Activated CD4-positive, alpha-beta T cell treated with anti-CD3 and anti-CD28 coated beads, Interleukin-2, amount 10 ng/mL, durations not matched to agents 24 days and 14 days (primary cell): ENCODE measurements around the gene GPR162. TPM values are rescaled to one million over a fixed set of nuclear protein-coding genes. Genes with fewer than 3 reads are reported as not detected.
"Not testable (repeated sequence)": the region's sequence is repeated elsewhere in the genome, so short reads cannot be mapped to it uniquely, and the experiment has no call there.

Experiments
- DNase-seq: peaks from one replicate; pipeline ENCODE4 v3.0.0; 2022
- H3K27ac Mint-ChIP-seq: one replicate; pipeline ENCODE4 v1.8.0; 2022; ENCODE audit warnings: mild to moderate bottlenecking, mixed read lengths
- H3K27me3 Mint-ChIP-seq: one replicate; pipeline ENCODE4 v1.8.0; 2022; ENCODE audit warnings: mixed read lengths
- H3K36me3 Mint-ChIP-seq: one replicate; pipeline ENCODE4 v1.8.0; 2022; ENCODE audit warnings: low read depth, mild to moderate bottlenecking, mixed read lengths
- H3K4me1 Mint-ChIP-seq: one replicate; pipeline ENCODE4 v1.8.0; 2021; ENCODE audit warnings: mixed read lengths
- H3K4me3 Mint-ChIP-seq: one replicate; pipeline ENCODE4 v1.8.0; 2022; ENCODE audit warnings: mild to moderate bottlenecking, moderate library complexity, mixed read lengths
- H3K9me3 Mint-ChIP-seq: one replicate; pipeline ENCODE4 v1.8.0; 2021; ENCODE audit warnings: mixed read lengths
- intact Hi-C: fragments of 100-400 bp; cut with micrococcal nuclease; formaldehyde crosslinking; loops from one replicate; pipeline ENCODE4 v1.15.1; 2023
- total RNA-seq: library from RNA; stranded (reverse); gene quantifications from 2 replicates; pipeline ENCODE4 v1.2.3, GENCODE V29; 2022

The GPR162 gene
- total RNA-seq, 1 donor from 2014 or later: 0.21 TPM

- no peaks in the 10 kb centered on the region for H3K9me3 Mint-ChIP-seq
- DNase-seq: no peak
- no peaks in the 10 kb centered on the region for H3K27me3 Mint-ChIP-seq
- H3K36me3 Mint-ChIP-seq: peaks cover 43% of the 10 kb centered on the region
- H3K4me1 Mint-ChIP-seq: peaks cover 32% of the 10 kb centered on the region
- intact Hi-C loops: loop anchor here (2.0 to 5.0 kb wide), 3 partner anchors 247 to 361 kb away; partner anchors contain the start of genes CHD4, MRPL51, NCAPD2 and NOP2
- H3K4me3 Mint-ChIP-seq: peak overlapping the region; percentile 89
- H3K27ac Mint-ChIP-seq: peak overlapping the region; percentile 97
Observed at GRCh38 chr12:6853626-6854025, 32.0 kb downstream of the GPR162 start.

GRCh38 chr12:6854036-6854435 lies 32.4 kb downstream of the GPR162 start:
- Mint-ChIP-seq H3K9me3 (no peaks in the 10 kb centered on the region), H3K4me3 (peak overlapping the region; percentile 89), H3K27me3 (no peaks in the 10 kb centered on the region), H3K4me1 (peaks cover 31% of the 10 kb centered on the region), H3K36me3 (peaks cover 45% of the 10 kb centered on the region), H3K27ac (peak overlapping the region; percentile 97)
- no peak for DNase-seq
- intact Hi-C loops: loop anchor here (5.0 kb wide), 2 partner anchors 287 to 362 kb away; partner anchors contain the start of genes MRPL51, NCAPD2 and NOP2

GRCh38 chr12:6855322-6855721 lies 33.7 kb downstream of the GPR162 start:
- Mint-ChIP-seq H3K36me3 (peaks cover 49% of the 10 kb centered on the region), H3K4me1 (peaks cover 18% of the 10 kb centered on the region), H3K4me3 (no peak overlapping the region), H3K27me3 (no peaks in the 10 kb centered on the region), H3K27ac (no peak overlapping the region), H3K9me3 (no peaks in the 10 kb centered on the region)
- DNase-seq: no peak
- intact Hi-C loops: no loop called here

GRCh38 chr12:6858799-6859198 lies 37.2 kb downstream of the GPR162 start:
- intact Hi-C loops: no loop called here
- H3K27ac Mint-ChIP-seq: no peak overlapping the region
- H3K9me3 Mint-ChIP-seq: no peaks in the 10 kb centered on the region
- H3K4me1 Mint-ChIP-seq: peaks cover 4% of the 10 kb centered on the region
- peaks cover 68% of the 10 kb centered on the region for H3K36me3 Mint-ChIP-seq
- H3K4me3 Mint-ChIP-seq: no peak overlapping the region
- H3K27me3 Mint-ChIP-seq: no peaks in the 10 kb centered on the region
- DNase-seq: no peak

GRCh38 chr12:6860116-6860515 lies 38.5 kb downstream of the GPR162 start:
- no peak overlapping the region for H3K27ac Mint-ChIP-seq
- no peak for DNase-seq
- intact Hi-C loops: no loop called here
- no peaks in the 10 kb centered on the region for H3K4me1 Mint-ChIP-seq
- no peak overlapping the region for H3K4me3 Mint-ChIP-seq
- H3K27me3 Mint-ChIP-seq: no peaks in the 10 kb centered on the region
- H3K36me3 Mint-ChIP-seq: peaks cover 72% of the 10 kb centered on the region
- H3K9me3 Mint-ChIP-seq: no peaks in the 10 kb centered on the region

GRCh38 chr12:6860942-6861341 lies 39.3 kb downstream of the GPR162 start:
- Mint-ChIP-seq H3K27me3 (no peaks in the 10 kb centered on the region), H3K9me3 (no peaks in the 10 kb centered on the region), H3K4me3 (no peak overlapping the region), H3K36me3 (peaks cover 73% of the 10 kb centered on the region), H3K27ac (no peak overlapping the region), H3K4me1 (peaks cover 3% of the 10 kb centered on the region)
- intact Hi-C loops: no loop called here
- DNase-seq: no peak

- H3K27ac Mint-ChIP-seq: no peak overlapping the region
- H3K27me3 Mint-ChIP-seq: no peaks in the 10 kb centered on the region
- H3K4me1 Mint-ChIP-seq: peaks cover 4% of the 10 kb centered on the region
- no peaks in the 10 kb centered on the region for H3K9me3 Mint-ChIP-seq
- DNase-seq: no peak
- peaks cover 73% of the 10 kb centered on the region for H3K36me3 Mint-ChIP-seq
- no peak overlapping the region for H3K4me3 Mint-ChIP-seq
- intact Hi-C loops: no loop called here
Observed at GRCh38 chr12:6861391-6861790, 39.8 kb downstream of the GPR162 start.

GRCh38 chr12:6863033-6863432 lies 41.4 kb downstream of the GPR162 start:
- no peak for DNase-seq
- intact Hi-C loops: no loop called here
- no peak overlapping the region for H3K27ac Mint-ChIP-seq
- no peaks in the 10 kb centered on the region for H3K9me3 Mint-ChIP-seq
- no peaks in the 10 kb centered on the region for H3K27me3 Mint-ChIP-seq
- H3K36me3 Mint-ChIP-seq: peaks cover 65% of the 10 kb centered on the region
- H3K4me3 Mint-ChIP-seq: no peak overlapping the region
- H3K4me1 Mint-ChIP-seq: peaks cover 11% of the 10 kb centered on the region

- Mint-ChIP-seq H3K4me1 (peaks cover 15% of the 10 kb centered on the region), H3K27ac (no peak overlapping the region), H3K9me3 (no peaks in the 10 kb centered on the region), H3K36me3 (peaks cover 69% of the 10 kb centered on the region), H3K27me3 (no peaks in the 10 kb centered on the region), H3K4me3 (no peak overlapping the region)
- DNase-seq: no peak
- intact Hi-C loops: no loop called here
Observed at GRCh38 chr12:6863586-6864321, 42.1 kb downstream of the GPR162 start.

- Mint-ChIP-seq H3K36me3 (peaks cover 70% of the 10 kb centered on the region), H3K4me1 (peaks cover 30% of the 10 kb centered on the region)
- intact Hi-C loops, H3K4me3 Mint-ChIP-seq, DNase-seq, H3K27me3 Mint-ChIP-seq, H3K9me3 Mint-ChIP-seq, H3K27ac Mint-ChIP-seq: not testable (repeated sequence)
Observed at GRCh38 chr12:6865307-6865706, 43.7 kb downstream of the GPR162 start.

- peaks cover 41% of the 10 kb centered on the region for H3K4me1 Mint-ChIP-seq
- H3K36me3 Mint-ChIP-seq: peaks cover 71% of the 10 kb centered on the region
- no peak for DNase-seq
- H3K9me3 Mint-ChIP-seq: no peaks in the 10 kb centered on the region
- peak overlapping the region; percentile 29 for H3K27ac Mint-ChIP-seq
- no peaks in the 10 kb centered on the region for H3K27me3 Mint-ChIP-seq
- intact Hi-C loops: no loop called here
- peak overlapping the region; percentile 89 for H3K4me3 Mint-ChIP-seq
Observed at GRCh38 chr12:6866163-6866919, 44.7 kb downstream of the GPR162 start.

- intact Hi-C loops: loop anchor here (1.0 kb wide), 1 partner anchor 15 kb away; the partner anchor contains the start of gene USP5
- peak overlapping the region; percentile 89 for H3K4me3 Mint-ChIP-seq
- H3K36me3 Mint-ChIP-seq: peaks cover 75% of the 10 kb centered on the region
- no peaks in the 10 kb centered on the region for H3K27me3 Mint-ChIP-seq
- H3K9me3 Mint-ChIP-seq: no peaks in the 10 kb centered on the region
- DNase-seq: no peak
- H3K27ac Mint-ChIP-seq: peak overlapping the region; percentile 99
- H3K4me1 Mint-ChIP-seq: peaks cover 46% of the 10 kb centered on the region
Observed at GRCh38 chr12:6866920-6867412, 45.3 kb downstream of the GPR162 start.

GRCh38 chr12:6867413-6868210 lies 46.0 kb downstream of the GPR162 start, which contains the start of gene TPI1:
Gene TPI1, plus strand, starts transcription at chr12:6867531. Its CDS starts 36 bp downstream, at chr12:6867567.
- peak; percentile 94 for DNase-seq
- H3K27me3 Mint-ChIP-seq: no peaks in the 10 kb centered on the region
- intact Hi-C loops: loop anchor here (1.0 kb wide), 2 partner anchors 15 to 333 kb away; partner anchors contain the start of genes GAPDH and USP5
- peaks cover 50% of the 10 kb centered on the region for H3K4me1 Mint-ChIP-seq
- peak within 1 kb of the TSS; percentile 99 for H3K27ac Mint-ChIP-seq
- no peaks in the 10 kb centered on the region for H3K9me3 Mint-ChIP-seq
- peak within 1 kb of the TSS; percentile 89 for H3K4me3 Mint-ChIP-seq
- H3K36me3 Mint-ChIP-seq: peaks cover 74% of the 10 kb centered on the region
